ENCODE data around the gene TMEM179B.
"Not testable (repeated sequence)": the region's sequence is repeated elsewhere in the genome, so short reads cannot be mapped to it uniquely, and the experiment has no call there.

The TMEM179B gene

DNA sequence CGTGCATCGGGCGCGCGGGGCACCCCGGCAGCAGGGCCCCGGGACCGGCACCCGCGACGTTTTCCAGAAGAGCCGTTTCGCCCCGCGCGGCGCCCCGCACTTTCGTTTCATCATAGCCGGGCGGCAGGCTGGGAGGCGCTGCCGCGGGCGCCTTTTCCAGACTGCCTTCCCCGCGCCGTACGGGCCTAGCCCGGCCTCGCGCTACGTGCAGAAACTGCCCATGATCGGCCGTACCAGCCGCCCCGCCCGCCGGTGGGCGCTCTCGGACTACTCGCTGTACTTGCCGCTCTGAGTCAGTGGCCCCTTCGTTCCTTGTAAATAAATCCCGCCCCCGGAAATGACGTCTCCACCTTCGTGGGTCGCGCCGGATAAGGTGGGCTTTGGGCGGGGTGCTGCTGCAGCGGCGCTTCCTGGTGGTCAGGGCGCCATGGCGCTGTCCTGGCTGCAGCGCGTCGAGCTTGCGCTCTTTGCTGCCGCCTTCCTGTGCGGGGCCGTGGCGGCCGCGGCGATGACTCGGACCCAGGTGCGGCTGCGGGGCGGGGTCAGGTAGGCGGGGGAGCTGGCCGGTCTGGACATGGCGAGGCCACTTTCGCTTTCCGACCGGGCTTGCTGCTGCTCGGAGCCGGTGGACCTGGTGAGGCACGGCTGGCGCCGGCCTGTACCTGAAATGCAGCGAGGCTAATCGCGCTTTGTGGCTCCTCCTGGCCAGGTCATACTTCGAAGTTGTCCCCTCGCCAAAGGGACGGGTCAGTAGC is at the start of gene TMEM179B:
Gene TMEM179B (plus strand): TSS at position 398 of the 755 bp plus-strand sequence. CDS start 30 bp downstream, at position 428.
- H3K27ac ChIP-seq (ENCODE audit: low read depth, low read length): peak within 1 kb of the TSS; percentile 90
- no peaks in the 10 kb centered on the region for H3K27me3 ChIP-seq (ENCODE audit: control insufficient read depth in 5 of 5, insufficient read depth in 4 of 5, low read length in 5 of 5)
- no peaks in the 10 kb centered on the region for H3K9me3 ChIP-seq (ENCODE audit: control insufficient read depth in 5 of 5, low read length in 5 of 5)
- H3K4me3 ChIP-seq (ENCODE audit: low read depth in 1 of 5, low read length in 5 of 5): peak within 1 kb of the TSS; percentile 77 to 99 (median 98)
- H3K36me3 ChIP-seq (ENCODE audit: control insufficient read depth in 5 of 5, insufficient read depth in 5 of 5, low read length in 5 of 5): peaks cover 0 to 26% (median 21%) of the 10 kb centered on the region in 5 donors
- peak within 1 kb of the TSS; percentile 66 to 90 (median 85) for H3K9ac ChIP-seq (ENCODE audit: low read length in 5 of 5)
- H3K4me1 ChIP-seq (ENCODE audit: control insufficient read depth in 5 of 5, insufficient read depth in 5 of 5, low read length in 5 of 5): peaks cover 14 to 51% (median 43%) of the 10 kb centered on the region in 5 donors

- no peak overlapping the region for H3K27ac ChIP-seq (ENCODE audit: low read depth, low read length)
These were observed 39.6 kb upstream of the TMEM179B start for GRCh38 chr11:62747475-62748160.

DNA sequence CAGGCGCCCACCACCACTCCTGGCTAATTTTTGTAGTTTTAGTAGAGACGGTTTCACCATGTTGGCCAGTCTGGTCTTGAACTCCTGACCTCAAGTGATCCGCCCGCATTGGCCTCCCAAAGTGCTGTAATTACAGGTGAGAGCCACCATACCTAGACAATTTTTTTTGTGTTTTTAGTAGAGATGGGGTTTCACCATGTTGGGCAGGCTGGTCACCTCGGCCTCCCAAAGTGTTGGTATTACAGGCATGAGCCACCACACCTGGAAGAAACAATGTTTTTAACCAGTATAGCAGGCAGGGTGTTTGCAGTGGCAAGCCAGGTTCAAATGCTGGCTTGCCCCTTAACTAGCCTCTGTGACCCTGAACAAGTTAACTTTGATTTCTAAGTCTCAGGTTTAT is 37.3 kb upstream of the TMEM179B start:
- H3K27ac ChIP-seq (ENCODE audit: low read depth, low read length); H3K9ac ChIP-seq (ENCODE audit: low read length in 5 of 5); H3K9me3 ChIP-seq (ENCODE audit: control insufficient read depth in 5 of 5, low read length in 5 of 5); H3K27me3 ChIP-seq (ENCODE audit: control insufficient read depth in 5 of 5, insufficient read depth in 4 of 5, low read length in 5 of 5); H3K4me3 ChIP-seq (ENCODE audit: low read depth in 1 of 5, low read length in 5 of 5): not testable (repeated sequence)
- Histone ChIP-seq H3K4me1 (ENCODE audit: control insufficient read depth in 5 of 5, insufficient read depth in 5 of 5, low read length in 5 of 5) (peaks cover 13 to 27% (median 18%) of the 10 kb centered on the region in 5 donors), H3K36me3 (ENCODE audit: control insufficient read depth in 5 of 5, insufficient read depth in 5 of 5, low read length in 5 of 5) (peaks cover 0 to 17% (median 13%) of the 10 kb centered on the region in 5 donors)

More at GRCh38 chr11:62747475-62748160, 39.6 kb upstream of the TMEM179B start:
- H3K9me3 ChIP-seq (ENCODE audit: control insufficient read depth in 5 of 5, low read length in 5 of 5): no peaks in the 10 kb centered on the region
- no peak overlapping the region for H3K4me3 ChIP-seq (ENCODE audit: low read depth in 1 of 5, low read length in 5 of 5)
- no peaks in the 10 kb centered on the region for H3K27me3 ChIP-seq (ENCODE audit: control insufficient read depth in 5 of 5, insufficient read depth in 4 of 5, low read length in 5 of 5)
- peaks cover under 1 to 11% (median 8%) of the 10 kb centered on the region in 5 donors for H3K4me1 ChIP-seq (ENCODE audit: control insufficient read depth in 5 of 5, insufficient read depth in 5 of 5, low read length in 5 of 5)
- peaks cover 0 to 14% (median 9%) of the 10 kb centered on the region in 5 donors for H3K36me3 ChIP-seq (ENCODE audit: control insufficient read depth in 5 of 5, insufficient read depth in 5 of 5, low read length in 5 of 5)
- H3K9ac ChIP-seq (ENCODE audit: low read length in 5 of 5): no peak overlapping the region

DNA sequence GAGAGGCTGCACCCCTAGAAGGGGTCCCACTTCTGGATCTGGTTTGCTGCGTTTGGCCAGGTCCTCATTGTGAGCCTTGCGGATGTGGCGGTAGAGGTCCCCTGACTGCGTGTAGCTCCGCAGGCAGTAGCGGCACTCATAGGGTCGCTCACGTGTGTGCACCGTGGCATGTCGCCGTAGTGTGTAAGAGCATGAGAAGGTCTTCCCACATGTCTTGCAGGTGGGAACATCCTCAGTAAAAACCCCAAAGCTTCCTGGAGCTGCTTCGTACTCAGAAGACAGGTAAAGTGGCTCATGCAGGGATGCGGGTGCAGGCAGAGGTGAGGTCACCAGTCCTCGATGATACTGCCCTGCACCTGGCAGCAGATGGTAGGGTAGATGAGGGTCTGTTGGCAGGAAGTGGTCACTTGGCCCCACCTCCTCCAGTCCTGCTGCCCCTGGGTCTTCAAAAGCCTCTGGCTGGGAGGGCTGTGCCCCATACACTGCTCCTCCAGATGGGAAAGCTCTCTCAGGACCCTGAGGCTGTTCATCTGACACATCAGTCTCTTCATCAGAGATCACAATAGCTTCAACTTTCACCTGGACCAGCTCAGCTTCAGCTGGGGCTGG is 34.9 kb upstream of the TMEM179B start:
- Histone ChIP-seq H3K36me3 (ENCODE audit: control insufficient read depth in 5 of 5, insufficient read depth in 5 of 5, low read length in 5 of 5) (peaks cover 0 to 17% (median 13%) of the 10 kb centered on the region in 5 donors), H3K9me3 (ENCODE audit: control insufficient read depth in 5 of 5, low read length in 5 of 5) (no peaks in the 10 kb centered on the region), H3K4me1 (ENCODE audit: control insufficient read depth in 5 of 5, insufficient read depth in 5 of 5, low read length in 5 of 5) (peaks cover 13 to 27% (median 18%) of the 10 kb centered on the region in 5 donors), H3K27me3 (ENCODE audit: control insufficient read depth in 5 of 5, insufficient read depth in 4 of 5, low read length in 5 of 5) (no peaks in the 10 kb centered on the region), H3K4me3 (ENCODE audit: low read depth in 1 of 5, low read length in 5 of 5) (peak overlapping the region in 1 of 5 donors; percentile 96), H3K27ac (ENCODE audit: low read depth, low read length) (no peak overlapping the region), H3K9ac (ENCODE audit: low read length in 5 of 5) (no peak overlapping the region)

GRCh38 chr11:62752994-62753735 is 34.0 kb upstream of the TMEM179B start:
- H3K27ac ChIP-seq (ENCODE audit: low read depth, low read length): peak overlapping the region; percentile 84
- peak overlapping the region in 4 of 5 donors; percentile 54 to 84 (median 67) for H3K9ac ChIP-seq (ENCODE audit: low read length in 5 of 5)
- H3K27me3 ChIP-seq (ENCODE audit: control insufficient read depth in 5 of 5, insufficient read depth in 4 of 5, low read length in 5 of 5): no peaks in the 10 kb centered on the region

GRCh38 chr11:62753736-62754603 is 33.2 kb upstream of the TMEM179B start, which contains the start of gene ZBTB3:
Gene ZBTB3, minus strand, starts transcription at chr11:62754160. Its CDS starts 496 bp downstream, at chr11:62753664.
- Histone ChIP-seq H3K4me3 (ENCODE audit: low read depth in 1 of 5, low read length in 5 of 5) (peak within 1 kb of the TSS; percentile 96 to 100 (median 99)), H3K36me3 (ENCODE audit: control insufficient read depth in 5 of 5, insufficient read depth in 5 of 5, low read length in 5 of 5) (peaks cover 0 to 14% (median 11%) of the 10 kb centered on the region in 5 donors), H3K27me3 (ENCODE audit: control insufficient read depth in 5 of 5, insufficient read depth in 4 of 5, low read length in 5 of 5) (no peaks in the 10 kb centered on the region), H3K4me1 (ENCODE audit: control insufficient read depth in 5 of 5, insufficient read depth in 5 of 5, low read length in 5 of 5) (peaks cover 13 to 27% (median 18%) of the 10 kb centered on the region in 5 donors), H3K9me3 (ENCODE audit: control insufficient read depth in 5 of 5, low read length in 5 of 5) (no peaks in the 10 kb centered on the region), H3K27ac (ENCODE audit: low read depth, low read length) (peak within 1 kb of the TSS; percentile 84), H3K9ac (ENCODE audit: low read length in 5 of 5) (peak within 1 kb of the TSS in 4 of 5 donors; percentile 77 to 84 (median 82))

More at GRCh38 chr11:62752994-62753735, 34.0 kb upstream of the TMEM179B start:
- Histone ChIP-seq H3K4me3 (ENCODE audit: low read depth in 1 of 5, low read length in 5 of 5) (peak overlapping the region; percentile 96 to 100 (median 99)), H3K36me3 (ENCODE audit: control insufficient read depth in 5 of 5, insufficient read depth in 5 of 5, low read length in 5 of 5) (peaks cover 0 to 17% (median 13%) of the 10 kb centered on the region in 5 donors), H3K4me1 (ENCODE audit: control insufficient read depth in 5 of 5, insufficient read depth in 5 of 5, low read length in 5 of 5) (peaks cover 13 to 27% (median 18%) of the 10 kb centered on the region in 5 donors), H3K9me3 (ENCODE audit: control insufficient read depth in 5 of 5, low read length in 5 of 5) (no peaks in the 10 kb centered on the region)

DNA sequence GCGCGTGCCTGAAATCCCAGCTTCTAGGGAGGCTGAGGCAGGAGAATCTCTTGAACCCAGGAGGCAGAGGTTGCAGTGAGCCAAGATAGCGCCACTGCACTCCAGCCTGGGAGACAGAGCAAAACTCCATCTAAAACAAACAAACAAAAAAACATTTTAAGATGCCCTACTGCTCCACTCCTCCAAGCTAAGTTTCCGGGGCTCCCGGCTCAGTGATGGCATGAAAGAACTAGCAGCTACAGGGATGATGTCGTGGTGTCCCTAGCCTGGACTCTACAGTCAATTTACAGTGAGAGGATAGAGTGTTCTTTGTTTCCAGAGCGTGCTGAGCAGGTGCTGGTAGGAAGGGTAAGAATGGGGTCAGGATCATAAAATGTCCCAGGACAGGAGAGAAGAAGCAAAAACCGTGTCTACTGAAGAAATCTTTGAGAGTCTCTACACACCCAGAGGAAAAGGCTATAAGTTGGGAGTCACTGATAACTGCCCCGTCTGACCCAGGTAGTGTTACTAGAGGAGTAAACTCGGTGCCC is 32.1 kb upstream of the TMEM179B start:
- Histone ChIP-seq H3K36me3 (ENCODE audit: control insufficient read depth in 5 of 5, insufficient read depth in 5 of 5, low read length in 5 of 5) (peaks cover 0 to 13% (median 11%) of the 10 kb centered on the region in 5 donors), H3K4me3 (ENCODE audit: low read depth in 1 of 5, low read length in 5 of 5) (no peak overlapping the region), H3K9me3 (ENCODE audit: control insufficient read depth in 5 of 5, low read length in 5 of 5) (no peaks in the 10 kb centered on the region), H3K27me3 (ENCODE audit: control insufficient read depth in 5 of 5, insufficient read depth in 4 of 5, low read length in 5 of 5) (no peaks in the 10 kb centered on the region), H3K27ac (ENCODE audit: low read depth, low read length) (no peak overlapping the region), H3K4me1 (ENCODE audit: control insufficient read depth in 5 of 5, insufficient read depth in 5 of 5, low read length in 5 of 5) (peaks cover 13 to 27% (median 18%) of the 10 kb centered on the region in 5 donors), H3K9ac (ENCODE audit: low read length in 5 of 5) (no peak overlapping the region)

- no peaks in the 10 kb centered on the region for H3K27me3 ChIP-seq (ENCODE audit: control insufficient read depth in 5 of 5, insufficient read depth in 4 of 5, low read length in 5 of 5)
- peaks cover 12 to 26% (median 20%) of the 10 kb centered on the region in 5 donors for H3K4me1 ChIP-seq (ENCODE audit: control insufficient read depth in 5 of 5, insufficient read depth in 5 of 5, low read length in 5 of 5)
- no peak overlapping the region for H3K9ac ChIP-seq (ENCODE audit: low read length in 5 of 5)
- no peak overlapping the region for H3K4me3 ChIP-seq (ENCODE audit: low read depth in 1 of 5, low read length in 5 of 5)
- no peaks in the 10 kb centered on the region for H3K9me3 ChIP-seq (ENCODE audit: control insufficient read depth in 5 of 5, low read length in 5 of 5)
- H3K36me3 ChIP-seq (ENCODE audit: control insufficient read depth in 5 of 5, insufficient read depth in 5 of 5, low read length in 5 of 5): peaks cover 0 to 6% (median 0%) of the 10 kb centered on the region in 5 donors
- no peak overlapping the region for H3K27ac ChIP-seq (ENCODE audit: low read depth, low read length)
These were observed 29.1 kb upstream of the TMEM179B start for GRCh38 chr11:62757846-62758788.

Measured in subcutaneous abdominal adipose tissue (tissue), 5 donors.